K562 (cell line): ENCODE results near the gene ACSF3. TPM values are rescaled to one million over a fixed set of nuclear protein-coding genes. Genes with fewer than 3 reads are reported as not detected.

ENCODE experiments used
- ATAC-seq: fragments of 200-7000 bp; cut with Tn5 transposase; 3 replicates; pipeline ENCODE4 v1.9.1; 2020; ENCODE audit warnings: moderate library complexity
- BruUV-seq: library from RNA; stranded (reverse); fragments of 400-500 nt; replicated peaks from 2 replicates; lab custom pipeline; 2021; lab: Mats Ljungman, UMichigan
- CTCF ChIA-PET: fragments of 300-600 bp; formaldehyde crosslinking; extraction: SDS; loops from one replicate; lab custom pipeline; 2021; ENCODE audit warnings: low intra/inter-chr PET ratio; lab: Yijun Ruan, JAX
- POLR2A ChIA-PET: fragments of 300-600, 350-650 bp; sonication (Branson Sonifier 250); formaldehyde crosslinking; extraction: SDS; loops from one replicate; lab custom pipeline; 2021; ENCODE audit warnings: antibody characterized with exemption, inconsistent platforms; lab: Yijun Ruan, JAX
- DNase-seq, 4 experiments: peaks; one replicate each; pipeline versions ENCODE4 v3.0.0 to v3.0.0-alpha.2; 2011 to 2018; ENCODE audit warnings: low spot score in 3 of 4, mixed read lengths in 3 of 4; ENCODE audit errors: extremely low read depth in 1 of 4
- FAIRE-seq: peaks from 2 replicates; lab custom pipeline; 2011; peaks lifted over from hg19 to GRCh38; lab: Jason Lieb, UNC
- H2AFZ ChIP-seq: 2 replicates; pipeline ENCODE4 v1.6.0; 2011; ENCODE audit warnings: low read depth, low read length, control low read depth, inconsistent platforms
- H3K27ac ChIP-seq: fragments of 200-600 bp; 3 replicates; pipeline ENCODE4 v1.8.0; 2011; ENCODE audit warnings: low read depth, mild to moderate bottlenecking, control low read depth, inconsistent platforms, low read length, moderate library complexity, mixed read lengths; ENCODE audit errors: extremely low read depth
- H3K27me3 ChIP-seq, 2 experiments: fragments of 300-600 bp in 1 of 2; 2 replicates in 1 of 2; 3 replicates in 1 of 2; pipeline versions ENCODE4 v1.6.0 to v1.8.0; 2011; ENCODE audit warnings: inconsistent platforms in 2 of 2, low read length in 2 of 2, mild to moderate bottlenecking in 1 of 2, mixed read lengths in 1 of 2, moderate library complexity in 1 of 2; ENCODE audit not compliant: control insufficient read depth in 2 of 2, insufficient read depth in 2 of 2
- H3K36me3 ChIP-seq: fragments of 300-600 bp; 3 replicates; pipeline ENCODE4 v1.8.0; 2011; ENCODE audit warnings: mild to moderate bottlenecking, low read length, inconsistent platforms; ENCODE audit not compliant: control insufficient read depth, insufficient read depth
- H3K4me1 ChIP-seq, 2 experiments: fragments of 200-600 bp in 1 of 2; replicated peaks in 1 of 2; 2 replicates in 1 of 2; 3 replicates in 1 of 2; pipeline versions ENCODE4 v1.5.1 to v1.8.0; 2011; ENCODE audit warnings: inconsistent platforms in 2 of 2, low read length in 2 of 2, mild to moderate bottlenecking in 1 of 2, mixed read lengths in 1 of 2, moderate library complexity in 1 of 2; ENCODE audit not compliant: control insufficient read depth in 2 of 2, insufficient read depth in 2 of 2
- H3K4me2 ChIP-seq: 2 replicates; pipeline ENCODE4 v1.6.1; 2011; ENCODE audit warnings: low read length, control low read depth, inconsistent platforms, mixed read lengths; ENCODE audit not compliant: insufficient read depth
- H3K4me3 ChIP-seq: fragments of 200-600 bp; sonication (generic), shearing (Covaris generic); 2 replicates; pipeline ENCODE4 v1.5.1; 2016; ENCODE audit warnings: control low read depth, inconsistent platforms
- H3K79me2 ChIP-seq: fragments of 200-600 bp; 3 replicates; pipeline ENCODE4 v1.8.0; 2011; ENCODE audit warnings: low read length, inconsistent platforms; ENCODE audit not compliant: control insufficient read depth, insufficient read depth
- H3K9ac ChIP-seq, 2 experiments: 2 replicates each; pipeline versions ENCODE4 v1.6.0 to v1.6.1; 2011; ENCODE audit warnings: low read depth in 2 of 2, low read length in 2 of 2, control low read depth in 1 of 2, inconsistent platforms in 1 of 2, mild to moderate bottlenecking in 1 of 2, mixed read lengths in 1 of 2; ENCODE audit not compliant: insufficient read depth in 1 of 2
- H3K9me1 ChIP-seq: one replicate; pipeline ENCODE4 v1.6.0; 2011; ENCODE audit warnings: inconsistent platforms, mild to moderate bottlenecking, low read length, moderate library complexity; ENCODE audit not compliant: control insufficient read depth, insufficient read depth
- H3K9me3 ChIP-seq: replicated peaks from 2 replicates; pipeline ENCODE4 v1.5.1; 2011; ENCODE audit warnings: low read depth, low read length, inconsistent platforms; ENCODE audit not compliant: control insufficient read depth, insufficient read depth
- H4K20me1 ChIP-seq: replicated peaks from 2 replicates; pipeline ENCODE4 v1.6.1; 2011; ENCODE audit warnings: low read length, inconsistent platforms, mixed read lengths; ENCODE audit not compliant: control insufficient read depth, insufficient read depth
- FUS ChIP-seq: fragments of 200-400 bp; formaldehyde crosslinking; optimal IDR thresholded peaks from 2 replicates; pipeline ENCODE3; 2017; ENCODE audit warnings: low read depth, low read length
- HOXB6 ChIP-seq: fragments of 250-450 bp; sonication (Bioruptor Pico); IDR thresholded peaks from 2 replicates; pipeline ENCODE4 v1.5.1; 2022; ENCODE audit warnings: mild to moderate bottlenecking, borderline replicate concordance
- PHF21A ChIP-seq: fragments of 450-650 bp; IDR thresholded peaks from 2 replicates; pipeline ENCODE4 v1.6.1; 2017; ENCODE audit warnings: low read depth, borderline replicate concordance
- ZBTB7A ChIP-seq: IDR thresholded peaks from 2 replicates; pipeline ENCODE4 v1.6.1; 2011; ENCODE audit warnings: low read depth, mild to moderate bottlenecking, low read length, moderate library complexity, borderline replicate concordance; ENCODE audit not compliant: control insufficient read depth
- WGBS: fragments of 100-300 bp; shearing (Covaris generic); methylation state at CpG from one replicate; pipeline ENCODE4 v1.1.6; 2016; ENCODE audit warnings: low coverage, mixed read lengths; ENCODE audit not compliant: insufficient coverage; ENCODE audit errors: missing lambda C conversion rate; 5-methylcytosine and 5-hydroxymethylcytosine counted together
- in situ Hi-C: fragments of 300-500 bp; cut with MboI; formaldehyde crosslinking; loops from 4 replicates; pipeline ENCODE4 v1.15.0; 2018; ENCODE audit warnings: inconsistent platforms, mixed read lengths
- intact Hi-C: fragments of 100-400 bp; cut with micrococcal nuclease; formaldehyde crosslinking; loops from 2 replicates; pipeline ENCODE4 v1.14.2; 2022
- polyA plus RNA-seq, 8 experiments: library from polyadenylated mRNA; depleted of rRNA in 4 of 8; stranded (reverse) in 5 of 8; unstranded in 3 of 8; fragments of >200 nt; fragmentation: Nextera tagmentation in 2 of 8; fragmentation: Illumina TruSeq in 1 of 8; extraction: Ambion mirVana in 2 of 8; extraction: Trizol in 1 of 8; gene quantifications; 2 replicates each; pipeline versions ENCODE4 v1.2.1 to v1.2.3, GENCODE V29; 2011 to 2014; ENCODE audit warnings: inconsistent platforms in 1 of 8, missing spikeins in 1 of 8
- total RNA-seq, 7 experiments: library from RNA; depleted of rRNA in 6 of 7; stranded (reverse); fragments of >200 nt in 6 of 7; fragmentation: Illumina TruSeq in 2 of 7; extraction: Trizol in 2 of 7; gene quantifications; 2 replicates each; pipeline versions ENCODE4 v1.2.1 to v1.2.3, GENCODE V29; 2011 to 2021; ENCODE audit warnings: low replicate concordance in 1 of 7
- TF ChIP-seq, protein P1 (sequence below): fragments of 450-650 bp; IDR thresholded peaks from 2 replicates; pipeline ENCODE4 v1.6.1; 2016; ENCODE audit warnings: missing biosample characterization, missing genetic modification characterization

The ACSF3 gene
- total and polyA plus RNA-seq, 9 of the 15 experiments (the other 6 are each of a cell fraction or from before 2014, with no cell fraction given), result 0.77 to 32.8 (median 14.7) TPM

DNA sequence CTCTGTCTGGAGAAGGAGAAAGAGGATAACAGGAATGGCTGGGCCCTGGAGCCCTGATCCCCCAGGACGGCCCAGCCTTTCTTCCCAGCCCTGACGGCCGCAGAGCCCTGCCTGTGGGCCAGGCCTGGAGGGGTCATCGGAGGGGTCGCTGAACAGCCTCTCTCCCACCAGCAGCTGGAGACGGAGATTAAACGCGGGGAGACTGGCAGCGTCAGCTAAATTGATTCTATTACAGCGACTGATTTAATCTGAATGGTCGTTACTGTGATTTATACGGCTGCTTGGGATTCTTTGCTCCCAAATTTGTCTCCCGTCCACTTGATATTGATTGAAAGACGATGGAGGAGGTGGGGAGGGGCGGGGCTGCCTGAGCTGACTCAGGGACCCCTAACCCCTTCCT is 70.8 kb downstream of the ACSF3 start (continued):
- TF ChIP-seq, protein P1, sequence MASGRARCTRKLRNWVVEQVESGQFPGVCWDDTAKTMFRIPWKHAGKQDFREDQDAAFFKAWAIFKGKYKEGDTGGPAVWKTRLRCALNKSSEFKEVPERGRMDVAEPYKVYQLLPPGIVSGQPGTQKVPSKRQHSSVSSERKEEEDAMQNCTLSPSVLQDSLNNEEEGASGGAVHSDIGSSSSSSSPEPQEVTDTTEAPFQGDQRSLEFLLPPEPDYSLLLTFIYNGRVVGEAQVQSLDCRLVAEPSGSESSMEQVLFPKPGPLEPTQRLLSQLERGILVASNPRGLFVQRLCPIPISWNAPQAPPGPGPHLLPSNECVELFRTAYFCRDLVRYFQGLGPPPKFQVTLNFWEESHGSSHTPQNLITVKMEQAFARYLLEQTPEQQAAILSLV (tag), result no peak
- TF ChIP-seq ZBTB7A (peak; percentile 47), PHF21A (peak; percentile 66; the same call in 1 of the 2 replicates), FUS (no peak)

DNA sequence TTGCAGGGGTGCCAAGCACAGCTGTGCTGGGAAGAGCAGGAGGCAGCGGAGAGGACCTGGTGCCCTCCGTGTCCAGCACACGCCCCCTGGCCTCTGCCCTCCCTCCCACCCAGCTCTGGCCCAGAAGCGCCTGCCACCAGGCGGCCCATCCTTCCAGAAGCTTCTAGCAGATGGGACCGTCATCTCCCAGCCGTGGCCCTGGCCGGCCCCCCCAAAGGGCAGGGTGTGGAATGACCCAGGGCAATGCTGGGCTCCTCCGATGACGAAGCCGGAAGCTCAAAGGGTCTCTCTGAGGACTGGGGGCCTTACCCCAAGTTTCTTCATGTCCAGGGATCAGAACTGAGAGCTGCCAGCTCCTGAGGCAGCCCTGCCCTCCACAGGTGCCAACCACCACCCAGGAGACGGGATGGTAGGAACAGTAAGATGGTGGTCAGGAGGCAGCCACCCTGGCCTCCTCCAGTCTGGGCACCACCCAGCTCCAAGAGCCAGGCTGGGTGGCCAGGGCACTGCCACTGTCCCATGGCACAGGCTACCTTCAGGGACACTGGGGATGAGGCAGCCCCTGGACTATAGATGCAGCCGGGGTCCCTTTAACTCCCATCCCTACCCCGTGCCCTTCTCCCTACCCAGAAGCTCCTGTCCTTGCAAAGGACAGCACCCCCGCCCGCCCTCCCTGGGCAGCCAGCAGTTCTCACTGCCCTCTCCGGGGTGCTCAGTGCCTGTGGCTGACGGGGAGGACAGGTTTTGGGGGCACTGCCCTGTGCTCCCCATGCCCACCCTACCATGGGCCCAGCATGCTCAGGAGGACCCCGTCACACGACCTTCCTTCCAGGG is 71.4 kb downstream of the ACSF3 start:
- intact Hi-C loops, result loop anchor here (10.0 kb wide), 1 partner anchor 190 kb away; the partner anchor contains the start of gene CBFA2T3
- TF ChIP-seq HOXB6, result no peak
- TF ChIP-seq ZBTB7A, result peak; percentile 2; the same call in 1 of the 2 replicates
- Histone ChIP-seq H3K4me2 (no peak overlapping the region), H3K79me2 (no peaks in the 10 kb centered on the region), H3K9ac (no peak overlapping the region), H4K20me1 (no peaks in the 10 kb centered on the region), H3K9me1 (no peaks in the 10 kb centered on the region), H3K4me3 (no peak overlapping the region), H3K27ac (no peak overlapping the region), H3K4me1 (peaks cover 9 to 81% of the 10 kb centered on the region in 2 experiments), H3K36me3 (no peaks in the 10 kb centered on the region), H3K27me3 (no peaks in the 10 kb centered on the region), H2AFZ (no peak overlapping the region), H3K9me3 (no peaks in the 10 kb centered on the region)
- CTCF ChIA-PET, result interaction anchor here (1.5 kb wide), 1 partner anchor 428 kb away, joined by 3 read pairs; no protein-coding TSS in a partner anchor
- in situ Hi-C loops, result loop anchor here (5.0 kb wide), 1 partner anchor 353 kb away; the partner anchor contains the start of gene APRT
- BruUV-seq, result no TSS peak
- ATAC-seq (no peak), DNase-seq (no peak), FAIRE-seq (no peak)
- POLR2A ChIA-PET, result interaction anchor here (0.5 to 0.6 kb wide), 2 partner anchors 61 to 71 kb away, joined by 3 read pairs; partner anchors contain the start of gene ACSF3
- 51% methylated on average over 9 of the region's 20 CpGs for WGBS
